Activated CD8-positive, alpha-beta T cell treated with anti-CD3 and anti-CD28 coated beads for 36 hours (primary cell): Measurements from ENCODE around the gene GNG2. TPM values are rescaled to one million over a fixed set of nuclear protein-coding genes. Genes with fewer than 3 reads are reported as not detected.

ENCODE experiments used
- ATAC-seq: fragments of 200-7000 bp; cut with Tn5 transposase; one replicate; pipeline ENCODE4 v1.10.0; 2021; ENCODE audit warnings: mild to moderate bottlenecking, moderate library complexity
- CTCF ChIA-PET: fragments of 350-600 bp; sonication (Branson Sonifier 250); formaldehyde crosslinking; loops from one replicate; lab custom pipeline; 2021; ENCODE audit warnings: antibody characterized with exemption; lab: Charles Lee
- POLR2A ChIA-PET: fragments of 350-600 bp; sonication (Branson Sonifier 250); formaldehyde crosslinking; loops from one replicate; lab custom pipeline; 2021; ENCODE audit warnings: antibody characterized with exemption; lab: Charles Lee
- DNase-seq: peaks from one replicate; pipeline ENCODE4 v3.0.0-alpha.2; 2020
- H3K27ac Mint-ChIP-seq: one replicate; pipeline ENCODE4 v1.8.0; 2021; ENCODE audit warnings: mild to moderate bottlenecking, mixed read lengths
- H3K27me3 Mint-ChIP-seq: one replicate; pipeline ENCODE4 v1.8.0; 2021; ENCODE audit warnings: mixed read lengths
- H3K36me3 Mint-ChIP-seq: one replicate; pipeline ENCODE4 v1.8.0; 2021; ENCODE audit warnings: low read depth, mixed read lengths
- H3K4me1 Mint-ChIP-seq: one replicate; pipeline ENCODE4 v1.8.0; 2021; ENCODE audit warnings: low read depth, mixed read lengths
- H3K4me3 Mint-ChIP-seq: one replicate; pipeline ENCODE4 v1.8.0; 2021; ENCODE audit warnings: mild to moderate bottlenecking, moderate library complexity, mixed read lengths
- H3K9me3 Mint-ChIP-seq: one replicate; pipeline ENCODE4 v1.8.0; 2021; ENCODE audit warnings: mixed read lengths
- intact Hi-C: fragments of 100-400 bp; cut with micrococcal nuclease; formaldehyde crosslinking; loops from one replicate; pipeline ENCODE4 v1.10.0; 2022
- total RNA-seq, 2 experiments: library from RNA; stranded (reverse); gene quantifications; one replicate each; pipeline ENCODE4 v1.2.3, GENCODE V29; 2021
- TF ChIP-seq, protein P1 (sequence below): fragments of 200-600 bp; IDR thresholded peaks from one replicate; pipeline ENCODE4 v1.8.0; 2022; ENCODE audit warnings: antibody characterized with exemption, mild to moderate bottlenecking

The GNG2 gene
- total RNA-seq, 2 experiments from 2014 or later = 174 to 184 TPM

DNA sequence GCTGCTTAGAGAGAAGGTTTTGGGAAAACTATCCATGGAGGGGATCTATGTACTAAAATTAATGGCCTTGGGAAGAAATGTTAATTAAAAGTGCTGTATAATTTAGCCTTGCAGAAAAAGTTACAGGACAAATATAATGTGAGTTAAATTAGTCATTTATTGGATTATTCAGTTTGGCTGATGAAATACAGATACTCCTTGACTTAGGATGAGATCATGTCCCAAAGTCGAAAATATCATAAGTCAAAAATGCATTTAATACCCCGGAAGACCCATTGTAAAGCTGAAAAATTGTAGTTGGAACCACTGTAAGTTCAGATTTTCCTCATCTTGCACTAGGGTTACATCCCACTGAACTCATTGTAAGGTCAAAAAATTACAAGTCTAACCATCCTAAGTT lies 138.7 kb downstream of the GNG2 start:
- no peak for ATAC-seq
- TF ChIP-seq, protein P1, sequence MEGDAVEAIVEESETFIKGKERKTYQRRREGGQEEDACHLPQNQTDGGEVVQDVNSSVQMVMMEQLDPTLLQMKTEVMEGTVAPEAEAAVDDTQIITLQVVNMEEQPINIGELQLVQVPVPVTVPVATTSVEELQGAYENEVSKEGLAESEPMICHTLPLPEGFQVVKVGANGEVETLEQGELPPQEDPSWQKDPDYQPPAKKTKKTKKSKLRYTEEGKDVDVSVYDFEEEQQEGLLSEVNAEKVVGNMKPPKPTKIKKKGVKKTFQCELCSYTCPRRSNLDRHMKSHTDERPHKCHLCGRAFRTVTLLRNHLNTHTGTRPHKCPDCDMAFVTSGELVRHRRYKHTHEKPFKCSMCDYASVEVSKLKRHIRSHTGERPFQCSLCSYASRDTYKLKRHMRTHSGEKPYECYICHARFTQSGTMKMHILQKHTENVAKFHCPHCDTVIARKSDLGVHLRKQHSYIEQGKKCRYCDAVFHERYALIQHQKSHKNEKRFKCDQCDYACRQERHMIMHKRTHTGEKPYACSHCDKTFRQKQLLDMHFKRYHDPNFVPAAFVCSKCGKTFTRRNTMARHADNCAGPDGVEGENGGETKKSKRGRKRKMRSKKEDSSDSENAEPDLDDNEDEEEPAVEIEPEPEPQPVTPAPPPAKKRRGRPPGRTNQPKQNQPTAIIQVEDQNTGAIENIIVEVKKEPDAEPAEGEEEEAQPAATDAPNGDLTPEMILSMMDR = no peak
- H3K4me1 Mint-ChIP-seq = peaks cover 14% of the 10 kb centered on the region
- intact Hi-C loops = loop anchor here (5.0 kb wide), 1 partner anchor 133 kb away; no protein-coding TSS in a partner anchor
- ChIA-PET POLR2A (no interaction called here), CTCF (interaction anchor here (0.8 kb wide), 1 partner anchor 133 kb away, joined by 3 read pairs; no protein-coding TSS in a partner anchor)
- H3K36me3 Mint-ChIP-seq = peaks cover 47% of the 10 kb centered on the region
- no peak overlapping the region for H3K4me3 Mint-ChIP-seq
- H3K27me3 Mint-ChIP-seq = no peaks in the 10 kb centered on the region
- no peak overlapping the region for H3K27ac Mint-ChIP-seq
- no peaks in the 10 kb centered on the region for H3K9me3 Mint-ChIP-seq
- DNase-seq = no peak

DNA sequence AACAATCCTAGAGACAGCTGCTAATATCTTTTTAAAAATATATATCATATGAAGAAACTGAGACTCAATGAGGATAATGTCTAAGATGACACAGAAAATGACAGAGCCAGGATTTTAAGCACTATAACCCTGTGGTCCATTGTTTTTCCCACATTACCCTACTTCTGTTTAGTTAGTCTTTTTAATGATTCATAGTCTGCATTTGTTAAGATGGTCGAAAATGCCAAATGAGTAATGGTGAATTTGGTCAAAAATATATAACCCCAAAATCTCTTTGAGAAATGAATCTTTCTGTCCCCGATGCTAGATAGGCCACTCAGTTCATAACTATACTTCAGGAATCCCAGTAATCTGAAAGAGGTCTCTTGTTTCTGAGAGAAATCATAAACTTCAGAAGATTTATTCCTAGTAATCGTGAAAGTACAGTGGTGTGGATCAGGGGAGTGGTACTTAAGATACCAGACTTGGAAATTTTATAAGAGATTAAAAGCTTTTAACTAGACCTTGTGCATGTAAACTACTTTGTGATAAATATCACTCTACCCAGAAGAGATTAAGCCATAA lies 139.7 kb downstream of the GNG2 start:
- Mint-ChIP-seq H3K27ac (no peak overlapping the region), H3K4me3 (no peak overlapping the region), H3K27me3 (no peaks in the 10 kb centered on the region), H3K9me3 (no peaks in the 10 kb centered on the region), H3K36me3 (peaks cover 48% of the 10 kb centered on the region), H3K4me1 (peaks cover 10% of the 10 kb centered on the region)
- intact Hi-C loops = no loop called here
- ChIA-PET POLR2A (no interaction called here), CTCF (interaction anchor here (0.9 kb wide), 1 partner anchor 150 kb away, joined by 3 read pairs; no protein-coding TSS in a partner anchor)
- TF ChIP-seq, protein P1 = no peak
- DNase-seq (no peak), ATAC-seq (no peak)

DNA sequence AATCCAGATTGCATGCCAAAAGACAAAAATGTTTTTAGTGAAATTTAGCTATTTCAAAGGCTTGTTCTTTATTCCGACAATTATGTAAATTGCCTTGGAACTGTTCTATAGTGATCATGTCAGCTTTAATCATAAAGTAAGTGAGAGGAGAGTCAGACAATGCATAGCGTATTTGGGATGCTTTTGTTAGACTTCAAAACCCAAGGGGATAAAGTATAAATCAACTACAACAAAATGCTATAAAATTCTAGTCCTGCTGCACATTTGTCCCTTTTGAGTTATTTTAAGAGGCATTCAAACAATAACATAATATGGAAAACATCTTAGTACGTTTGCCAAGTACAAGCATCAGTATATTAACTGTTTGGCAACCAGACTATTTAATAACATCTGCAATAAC lies 140.3 kb downstream of the GNG2 start:
- Mint-ChIP-seq H3K9me3 (no peaks in the 10 kb centered on the region), H3K4me1 (peaks cover 10% of the 10 kb centered on the region), H3K27ac (no peak overlapping the region), H3K4me3 (no peak overlapping the region), H3K36me3 (peaks cover 50% of the 10 kb centered on the region), H3K27me3 (no peaks in the 10 kb centered on the region)
- intact Hi-C loops = no loop called here
- DNase-seq = no peak
- TF ChIP-seq, protein P1 = no peak
- no peak for ATAC-seq
- CTCF ChIA-PET = interaction anchor here (0.9 kb wide), 1 partner anchor 150 kb away, joined by 3 read pairs; no protein-coding TSS in a partner anchor
- POLR2A ChIA-PET = no interaction called here

DNA sequence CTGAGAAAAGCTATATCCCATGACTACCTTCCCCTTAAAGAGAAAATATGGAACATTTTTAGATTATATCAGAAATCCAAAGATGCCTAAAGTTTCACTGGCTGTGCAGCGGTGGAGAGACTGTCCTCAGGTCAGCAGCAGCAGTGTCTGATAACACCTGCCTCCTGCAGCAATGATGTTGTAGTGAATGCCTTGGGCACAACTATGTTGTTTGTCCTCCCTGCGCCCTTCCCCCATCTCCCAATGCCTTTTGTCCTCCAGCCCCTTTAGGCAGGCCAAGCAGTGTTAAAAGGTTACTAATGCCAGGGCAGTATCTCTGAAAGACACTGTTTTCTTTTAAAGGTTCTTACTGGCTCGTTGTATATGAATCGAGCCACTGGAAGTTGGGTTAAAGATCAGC lies 142.1 kb downstream of the GNG2 start:
- CTCF ChIA-PET = interaction anchor here (1.2 kb wide), 1 partner anchor 130 kb away, joined by 5 read pairs; no protein-coding TSS in a partner anchor
- H3K27ac Mint-ChIP-seq = peak overlapping the region; percentile 5
- POLR2A ChIA-PET = no interaction called here
- TF ChIP-seq, protein P1 = no peak
- DNase-seq (no peak), ATAC-seq (no peak)
- H3K4me1 Mint-ChIP-seq = peaks cover 2% of the 10 kb centered on the region
- peaks cover 50% of the 10 kb centered on the region for H3K36me3 Mint-ChIP-seq
- H3K4me3 Mint-ChIP-seq = no peak overlapping the region
- no peaks in the 10 kb centered on the region for H3K27me3 Mint-ChIP-seq
- intact Hi-C loops = no loop called here
- no peaks in the 10 kb centered on the region for H3K9me3 Mint-ChIP-seq

DNA sequence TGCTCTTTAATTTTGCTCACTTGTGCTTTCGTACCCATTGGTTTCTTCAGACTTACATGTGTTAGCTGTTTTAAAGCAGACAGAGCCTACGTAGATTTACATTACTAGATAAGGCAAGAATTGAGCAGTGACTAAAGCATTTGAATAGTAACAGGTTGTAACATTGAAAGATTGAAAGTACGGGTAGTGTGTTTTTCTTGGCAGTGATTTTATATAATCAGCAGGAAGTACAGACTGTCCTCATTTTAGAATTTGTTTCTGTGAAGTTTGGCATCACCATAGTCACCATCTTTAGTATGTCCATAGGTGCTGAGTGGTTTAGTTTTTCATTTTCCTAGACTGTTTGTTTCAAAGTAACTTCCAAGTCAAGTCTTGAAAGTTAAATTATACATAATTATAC lies 142.9 kb downstream of the GNG2 start:
- TF ChIP-seq, protein P1 = no peak
- no peak overlapping the region for H3K4me3 Mint-ChIP-seq
- peaks cover 2% of the 10 kb centered on the region for H3K4me1 Mint-ChIP-seq
- POLR2A ChIA-PET = no interaction called here
- no peak overlapping the region for H3K27ac Mint-ChIP-seq
- no peaks in the 10 kb centered on the region for H3K9me3 Mint-ChIP-seq
- ATAC-seq (no peak), DNase-seq (no peak)
- CTCF ChIA-PET = no interaction called here
- intact Hi-C loops = no loop called here
- peaks cover 58% of the 10 kb centered on the region for H3K36me3 Mint-ChIP-seq
- no peaks in the 10 kb centered on the region for H3K27me3 Mint-ChIP-seq
